ENCODE data around the gene CMTM8. TPM values are rescaled to one million over a fixed set of nuclear protein-coding genes. Genes with fewer than 3 reads are reported as not detected.

Gene CMTM8
- polyA plus RNA-seq, 2 of the 4 experiments (the other 2 are of a cell fraction), result 8.4 to 15.6 TPM

- Histone ChIP-seq H3K27ac (no peak overlapping the region), H3K4me1 (no peaks in the 10 kb centered on the region; the same call in 2 of the 3 replicates), H3K4me3 (no peak overlapping the region), H3K9me3 (no peaks in the 10 kb centered on the region), H3K4me2 (no peak overlapping the region)
- ChIA-PET CTCF (interaction anchor here (1.2 to 1.7 kb wide), 2 partner anchors 9 to 57 kb away, joined by 3 to 6 read pairs; no protein-coding TSS in a partner anchor), POLR2A (no interaction called here)
- no peak for ATAC-seq
- FAIRE-seq, result no peak
- 74% methylated on average over 5 of the region's 5 CpGs for WGBS (ENCODE audit: missing lambda C conversion rate)
- no peak for DNase-seq (ENCODE audit: low read depth in 1 of 2, low spot score in 1 of 2)
- TF ChIP-seq FOSL2 (IDR thresholded peaks at IDR 0.05), result no peak
- TF ChIP-seq FOSL2 (CRISPR knock-in tag; IDR thresholded peaks at IDR 0.05), result no peak
- TF ChIP-seq HOXB13 (CRISPR knock-in tag; IDR thresholded peaks at IDR 0.05; ENCODE audit: low read depth), result no peak
- no peak for TF ChIP-seq HOXA7 (CRISPR knock-in tag; IDR thresholded peaks at IDR 0.05)
- no peak for TF ChIP-seq ZSCAN20 (CRISPR knock-in tag; IDR thresholded peaks at IDR 0.05)
Observed at GRCh38 chr3:32411442-32411841, 173.0 kb downstream of the CMTM8 start.

- CTCF ChIA-PET, result interaction anchor here (0.9 to 3.3 kb wide), 3 partner anchors 41 to 112 kb away, joined by 3 to 15 read pairs (median 3); no protein-coding TSS in a partner anchor
- POLR2A ChIA-PET, result no interaction called here
- Histone ChIP-seq H3K9me3 (no peaks in the 10 kb centered on the region), H3K4me3 (no peak overlapping the region), H3K27ac (no peak overlapping the region), H3K4me2 (no peak overlapping the region), H3K4me1 (no peaks in the 10 kb centered on the region)
- FAIRE-seq (no peak), DNase-seq (ENCODE audit: low read depth in 1 of 2, low spot score in 1 of 2) (no peak), ATAC-seq (no peak)
- TF ChIP-seq NR3C1 (IDR thresholded peaks at IDR 0.05) (no peak), HDAC2 (IDR thresholded peaks at IDR 0.05) (no peak), EHF (CRISPR knock-in tag; IDR thresholded peaks at IDR 0.05) (no peak), POLR2AphosphoS2 (conservative IDR thresholded peaks at IDR 0.05; ENCODE audit: low read length) (no peak), CBX2 (IDR thresholded peaks at IDR 0.05; ENCODE audit: borderline replicate concordance, low read depth) (no peak), MYC (IDR thresholded peaks at IDR 0.05; ENCODE audit: borderline replicate concordance, low read length) (no peak), PBX3 (IDR thresholded peaks at IDR 0.05) (no peak), RNF2 (IDR thresholded peaks at IDR 0.05; ENCODE audit: borderline replicate concordance, low read depth) (no peak), POLR2A (IDR thresholded peaks at IDR 0.05; ENCODE audit: low read length) (no peak), HOXB13 (CRISPR knock-in tag; IDR thresholded peaks at IDR 0.05; ENCODE audit: low read depth) (no peak), SREBF2 (IDR thresholded peaks at IDR 0.05) (no peak), TP53 (CRISPR knock-in tag; IDR thresholded peaks at IDR 0.05) (no peak), ESRRA (IDR thresholded peaks at IDR 0.05; ENCODE audit: borderline replicate concordance, low read length) (no peak), E2F6 (IDR thresholded peaks at IDR 0.05; ENCODE audit: borderline replicate concordance, low read depth) (no peak), JUNB (IDR thresholded peaks at IDR 0.05) (no peak), MAFK (IDR thresholded peaks at IDR 0.05; ENCODE audit: partially characterized antibody) (no peak), PHF8 (IDR thresholded peaks at IDR 0.05; ENCODE audit: borderline replicate concordance, low read depth) (no peak), RARB (CRISPR knock-in tag; IDR thresholded peaks at IDR 0.05) (no peak)
- TF ChIP-seq, protein P1, sequence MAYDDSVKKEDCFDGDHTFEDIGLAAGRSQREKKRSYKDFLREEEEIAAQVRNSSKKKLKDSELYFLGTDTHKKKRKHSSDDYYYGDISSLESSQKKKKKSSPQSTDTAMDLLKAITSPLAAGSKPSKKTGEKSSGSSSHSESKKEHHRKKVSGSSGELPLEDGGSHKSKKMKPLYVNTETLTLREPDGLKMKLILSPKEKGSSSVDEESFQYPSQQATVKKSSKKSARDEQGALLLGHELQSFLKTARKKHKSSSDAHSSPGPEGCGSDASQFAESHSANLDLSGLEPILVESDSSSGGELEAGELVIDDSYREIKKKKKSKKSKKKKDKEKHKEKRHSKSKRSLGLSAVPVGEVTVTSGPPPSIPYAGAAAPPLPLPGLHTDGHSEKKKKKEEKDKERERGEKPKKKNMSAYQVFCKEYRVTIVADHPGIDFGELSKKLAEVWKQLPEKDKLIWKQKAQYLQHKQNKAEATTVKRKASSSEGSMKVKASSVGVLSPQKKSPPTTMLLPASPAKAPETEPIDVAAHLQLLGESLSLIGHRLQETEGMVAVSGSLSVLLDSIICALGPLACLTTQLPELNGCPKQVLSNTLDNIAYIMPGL (CRISPR knock-in tag; IDR thresholded peaks at IDR 0.05; ENCODE audit: borderline replicate concordance), result no peak
- WGBS (ENCODE audit: missing lambda C conversion rate), result 97% methylated on average over 3 of the region's 3 CpGs
Observed at GRCh38 chr3:32412887-32413286, 174.4 kb downstream of the CMTM8 start.

Measured in A549 (cell line).